GM19193 (cell line): ENCODE results near the gene BCAS3.

Source experiments
- POLR2A ChIP-seq: IDR thresholded peaks from 4 replicates; pipeline ENCODE4 v1.6.1; 2011; ENCODE audit not compliant: insufficient read depth, insufficient read length; ENCODE audit errors: extremely low read depth

BCAS3 gene

DNA sequence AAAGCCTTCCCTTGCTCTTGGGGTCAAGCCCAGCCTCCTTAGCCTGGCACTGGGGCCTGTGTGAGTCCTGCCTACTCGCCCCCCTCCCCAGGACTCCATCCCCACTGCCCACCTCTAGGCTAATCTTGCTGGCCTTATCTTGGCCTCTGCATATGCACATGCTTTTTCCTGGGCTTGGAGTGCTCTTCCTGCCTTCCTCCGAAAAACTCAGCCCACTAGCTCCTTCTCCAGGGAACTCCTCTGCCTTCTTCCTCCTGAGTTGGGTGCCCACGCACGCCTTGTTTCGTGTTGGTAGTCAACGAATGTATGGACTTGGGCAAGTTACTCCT, 738.5 kb downstream of the BCAS3 start:
- TF ChIP-seq POLR2A = no peak

GRCh38 chr17:61416540-61417363, 739.1 kb downstream of the BCAS3 start:
- no peak for TF ChIP-seq POLR2A

GRCh38 chr17:61418449-61418848, 740.8 kb downstream of the BCAS3 start:
- no peak for TF ChIP-seq POLR2A

GRCh38 chr17:61419496-61420046, 741.9 kb downstream of the BCAS3 start:
- TF ChIP-seq POLR2A = no peak

DNA sequence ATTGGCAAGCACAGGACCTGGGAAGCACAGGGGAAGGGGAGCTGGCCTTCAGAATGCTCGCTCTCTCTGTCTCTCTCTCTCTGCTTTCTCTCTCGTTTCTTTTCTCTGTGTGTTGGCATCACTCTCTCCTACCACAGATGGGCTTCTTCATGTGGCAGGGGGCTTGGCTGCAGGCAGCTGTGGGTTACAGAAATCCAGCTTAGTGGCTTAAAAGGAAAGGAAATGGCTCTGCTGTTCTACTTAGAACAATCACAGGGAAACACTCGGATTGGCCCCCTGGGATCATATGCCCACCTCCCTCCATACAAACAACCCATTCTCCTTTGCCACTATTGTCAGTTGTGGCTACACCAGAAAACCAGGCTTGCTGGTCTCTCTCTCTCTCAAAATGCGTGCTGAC, 742.4 kb downstream of the BCAS3 start:
- no peak for TF ChIP-seq POLR2A

- TF ChIP-seq POLR2A = no peak
Observed at GRCh38 chr17:61420745-61421398, 743.2 kb downstream of the BCAS3 start.

DNA sequence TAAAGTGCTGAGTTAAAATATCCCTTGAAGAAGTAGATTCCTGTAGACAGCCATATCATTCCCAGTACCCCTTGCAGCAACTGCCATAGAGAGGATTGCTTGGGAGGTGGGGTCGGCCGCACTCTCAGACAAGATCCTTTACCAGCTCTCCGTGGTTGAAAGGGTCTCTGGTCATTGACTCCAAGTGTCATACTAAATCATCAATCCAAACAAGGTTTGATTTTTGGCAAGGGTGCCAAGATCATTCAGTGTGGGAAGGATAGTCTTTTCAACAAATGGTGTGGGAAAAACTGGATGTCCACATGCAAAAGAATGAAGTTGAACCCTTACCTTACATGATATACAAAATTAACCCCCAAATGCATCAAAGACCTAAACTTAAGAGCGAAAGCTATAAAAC, 743.8 kb downstream of the BCAS3 start:
- TF ChIP-seq POLR2A = no peak

- TF ChIP-seq POLR2A = no peak
Observed at GRCh38 chr17:61422116-61422799, 744.6 kb downstream of the BCAS3 start.

- TF ChIP-seq POLR2A = no peak
Observed at GRCh38 chr17:61422869-61423268, 745.2 kb downstream of the BCAS3 start.

- TF ChIP-seq POLR2A = no peak
Observed at GRCh38 chr17:61423967-61424649, 746.5 kb downstream of the BCAS3 start.

GRCh38 chr17:61425682-61426481, 748.2 kb downstream of the BCAS3 start:
- no peak for TF ChIP-seq POLR2A

DNA sequence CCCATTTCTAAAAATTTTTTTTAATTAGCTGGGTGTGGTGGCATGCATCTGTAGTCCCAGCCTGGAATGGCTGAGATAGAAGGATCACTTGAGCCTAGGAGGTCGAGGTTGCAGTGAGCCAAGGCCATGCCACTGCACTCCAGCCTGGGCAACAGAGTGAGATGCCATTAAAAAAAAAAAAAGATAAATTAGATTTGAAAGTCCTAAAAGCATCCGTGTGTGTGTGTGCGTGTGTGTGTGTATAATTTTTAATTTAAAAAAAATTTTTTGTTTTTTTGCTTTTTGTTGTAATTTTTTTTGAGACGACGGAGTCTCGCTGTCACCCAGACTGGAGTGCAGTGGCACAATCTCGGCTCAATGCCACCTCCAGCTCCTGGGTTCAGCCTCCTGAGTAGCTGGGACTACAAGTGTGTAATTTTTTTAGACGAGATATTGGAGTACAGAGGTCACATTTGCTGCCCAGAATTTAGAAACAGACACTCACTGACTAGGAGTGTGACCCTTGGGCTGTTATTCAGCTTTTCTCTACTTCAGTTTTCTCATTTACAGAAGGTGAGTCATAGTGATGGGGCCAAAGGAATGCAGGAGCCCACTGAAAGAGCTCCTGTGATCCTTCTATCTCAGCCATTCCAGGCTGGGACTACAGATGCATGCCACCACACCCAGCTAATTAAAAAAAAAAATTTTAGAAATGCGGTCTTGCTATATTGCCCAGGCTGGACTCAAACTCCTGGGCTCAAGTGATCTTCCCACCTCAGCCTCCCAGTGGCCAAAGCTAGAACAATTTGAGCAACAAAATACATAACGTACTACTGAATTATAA, 749.0 kb downstream of the BCAS3 start:
- TF ChIP-seq POLR2A = no peak

DNA sequence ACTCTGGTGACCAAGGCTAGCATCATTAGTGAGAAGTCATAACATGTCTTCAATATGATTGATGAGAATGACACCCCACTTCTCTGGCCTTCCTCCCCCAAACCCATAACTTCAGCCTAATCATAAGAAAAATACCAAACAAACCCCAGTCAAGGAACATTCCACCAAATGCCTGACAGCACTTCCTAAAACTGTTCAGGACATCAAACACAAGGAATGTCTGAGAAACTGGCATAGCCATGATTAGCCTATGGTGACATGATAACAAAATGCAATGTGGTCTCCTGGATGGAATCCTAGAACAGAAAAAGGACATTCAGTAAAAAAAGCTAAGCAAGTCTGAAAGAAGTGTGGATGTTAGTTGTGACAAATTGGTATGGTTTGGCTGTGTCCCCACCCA, 749.9 kb downstream of the BCAS3 start:
- TF ChIP-seq POLR2A = no peak
